Activated CD4-positive, alpha-beta T cell treated with anti-CD3 and anti-CD28 coated beads, Interleukin-2, amount 50 U/mL, for 4 hours (primary cell): ENCODE measurements around the gene SUGP2.

Experiments used
- DNase-seq, 2 experiments: peaks; one replicate each; pipeline ENCODE4 v3.0.0-alpha.2; 2020

SUGP2 gene

GRCh38 chr19:19033426-19034203 is at the start of gene SUGP2, which contains the start of gene ARMC6:
Gene SUGP2, minus strand, starts transcription at chr19:19033517. Its CDS starts 2,446 bp downstream, at chr19:19031071.
Gene ARMC6, plus strand, starts transcription at chr19:19033603. Its CDS starts 607 bp downstream, at chr19:19034210.
- DNase-seq: peak; percentile 76 to 80

DNA sequence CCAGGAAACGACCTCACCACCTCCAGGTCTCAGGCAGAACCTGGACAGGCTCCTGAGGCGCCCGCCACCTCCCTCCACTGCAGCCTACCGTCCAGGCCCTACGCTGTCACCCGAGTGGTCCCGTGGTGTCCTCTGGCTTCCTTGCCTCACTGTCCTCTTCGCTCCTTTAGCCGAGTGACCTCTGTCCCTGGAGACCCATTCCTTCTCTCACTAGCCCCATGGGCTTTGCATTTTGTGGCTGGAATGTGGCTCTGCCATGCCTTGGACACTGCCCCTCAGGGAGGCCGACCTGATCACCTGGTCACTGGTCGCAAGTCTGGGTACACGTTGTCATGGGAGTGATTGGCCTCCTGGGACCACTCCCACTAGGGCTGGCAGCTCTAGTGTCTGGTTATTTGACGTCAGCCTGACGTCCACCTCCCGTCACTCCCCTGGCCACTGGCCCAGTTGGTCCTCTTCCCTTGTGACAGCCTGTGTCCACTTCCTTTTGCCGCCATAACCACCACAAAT is 48.4 kb upstream of the SUGP2 start:
- no peak for DNase-seq

GRCh38 chr19:19079571-19079970 is 46.3 kb upstream of the SUGP2 start:
- no peak for DNase-seq

DNA sequence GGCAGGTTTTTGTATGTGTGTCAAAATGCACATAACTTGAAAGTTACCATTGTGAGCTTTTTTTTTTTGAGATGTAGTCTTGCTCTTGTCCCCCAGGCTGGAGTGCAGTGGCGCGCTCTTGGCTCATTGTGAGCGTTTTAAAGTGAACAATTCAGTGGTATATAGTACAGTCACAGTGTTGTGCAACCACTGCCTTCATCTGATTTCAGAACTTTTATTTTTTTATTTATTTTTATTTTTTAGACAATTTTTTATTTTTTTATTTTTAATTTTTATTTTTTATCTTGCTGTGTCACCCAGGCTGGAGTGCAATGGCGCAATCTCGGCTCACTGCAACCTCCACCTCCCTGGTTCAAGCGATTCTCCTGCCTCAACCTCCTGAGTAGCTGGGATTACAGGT is 45.5 kb upstream of the SUGP2 start:
- DNase-seq: no peak

GRCh38 chr19:19077103-19077502 is 43.8 kb upstream of the SUGP2 start:
- no peak for DNase-seq

DNA sequence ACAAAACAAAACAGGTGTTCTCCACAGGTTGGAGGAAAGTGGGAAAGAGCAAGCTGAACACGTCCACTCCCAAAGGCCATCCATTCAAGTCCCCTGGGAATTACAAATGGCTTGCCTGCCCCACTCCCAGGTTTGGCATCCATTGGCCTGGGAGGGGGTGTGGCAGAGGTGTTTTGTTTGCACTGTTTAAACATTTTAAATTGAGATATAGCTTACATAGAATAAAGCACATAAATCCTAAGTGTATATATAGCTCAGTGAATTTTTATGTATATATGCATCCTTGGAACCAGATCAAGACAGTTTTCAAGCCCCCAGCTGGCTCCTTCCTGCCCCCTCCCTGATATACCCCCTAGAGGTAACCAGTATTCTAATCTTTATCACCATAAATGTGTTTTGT is 43.2 kb upstream of the SUGP2 start:
- no peak for DNase-seq

- no peak for DNase-seq
Observed at GRCh38 chr19:19075126-19075525, 41.8 kb upstream of the SUGP2 start.

DNA sequence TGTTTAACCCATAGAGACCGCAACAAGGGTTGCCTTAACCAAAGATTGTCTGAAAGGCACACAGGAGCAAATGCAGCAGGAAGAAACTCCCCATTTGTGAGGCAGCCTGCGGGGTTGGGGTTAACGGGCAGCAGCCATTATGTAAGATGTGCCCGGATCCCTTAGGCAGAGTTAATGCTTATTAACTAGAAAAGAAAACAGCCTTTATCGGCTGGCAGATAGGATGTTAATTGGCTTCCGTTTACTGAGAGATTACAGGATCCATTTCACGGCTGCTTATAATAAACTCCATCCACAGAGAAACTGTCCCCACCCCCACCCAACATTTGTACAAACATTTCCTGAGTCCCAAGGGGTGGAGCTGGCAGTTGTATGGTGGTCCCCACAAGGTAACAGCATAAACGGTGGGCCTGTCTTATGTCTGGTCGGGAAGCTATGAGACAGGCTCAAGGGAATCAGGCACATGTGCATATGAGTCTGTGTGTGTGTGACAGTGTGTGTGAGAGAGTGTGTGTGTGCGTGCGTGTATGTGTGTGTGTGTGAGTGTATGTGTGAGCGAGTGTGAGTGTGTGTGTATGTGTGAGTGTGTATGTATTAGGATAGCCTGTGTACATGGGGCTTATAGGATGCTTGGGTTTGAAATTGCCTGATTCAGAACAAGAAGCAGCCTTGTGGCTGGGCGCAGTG is 41.0 kb upstream of the SUGP2 start:
- DNase-seq: no peak

- no peak for DNase-seq
Observed at GRCh38 chr19:19071897-19072296, 38.6 kb upstream of the SUGP2 start.

- DNase-seq: no peak
Observed at GRCh38 chr19:19068659-19069654, 35.6 kb upstream of the SUGP2 start.

- no peak for DNase-seq
Observed at GRCh38 chr19:19067276-19068072, 34.2 kb upstream of the SUGP2 start.

GRCh38 chr19:19064811-19065745 is 31.8 kb upstream of the SUGP2 start:
- DNase-seq: peak in 1 of 2 experiments; percentile 20

GRCh38 chr19:19064098-19064722 is 30.9 kb upstream of the SUGP2 start:
- peak in 1 of 2 experiments; percentile 16 for DNase-seq

GRCh38 chr19:19063183-19064097 is 30.1 kb upstream of the SUGP2 start, which contains the start of gene SLC25A42:
Gene SLC25A42, plus strand, starts transcription at chr19:19063994. Its CDS starts 32,131 bp downstream, at chr19:19096125.
- peak; percentile 98 to 99 for DNase-seq

- DNase-seq: no peak
Observed at GRCh38 chr19:19062454-19063182, 29.3 kb upstream of the SUGP2 start.

DNA sequence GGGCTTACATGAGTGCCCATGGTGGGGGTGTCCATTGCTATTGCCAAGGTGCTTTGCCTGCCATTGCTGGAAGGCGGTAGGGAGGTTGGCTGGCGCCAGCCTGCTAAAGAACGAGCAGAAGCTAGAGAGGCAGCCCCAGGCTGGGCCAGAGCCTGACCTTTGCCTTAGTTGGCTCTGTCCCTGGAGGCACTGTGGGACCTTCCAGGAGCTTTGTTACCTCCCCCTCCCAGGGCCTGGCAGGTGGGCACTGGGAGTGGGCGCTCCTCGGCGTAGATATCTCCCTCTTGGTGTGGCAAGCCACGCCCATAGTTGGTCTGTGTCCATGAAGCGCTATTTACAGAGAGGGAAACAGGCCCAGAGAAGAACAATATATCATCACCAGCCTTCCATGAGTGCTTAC is 28.2 kb upstream of the SUGP2 start:
- DNase-seq: no peak

DNA sequence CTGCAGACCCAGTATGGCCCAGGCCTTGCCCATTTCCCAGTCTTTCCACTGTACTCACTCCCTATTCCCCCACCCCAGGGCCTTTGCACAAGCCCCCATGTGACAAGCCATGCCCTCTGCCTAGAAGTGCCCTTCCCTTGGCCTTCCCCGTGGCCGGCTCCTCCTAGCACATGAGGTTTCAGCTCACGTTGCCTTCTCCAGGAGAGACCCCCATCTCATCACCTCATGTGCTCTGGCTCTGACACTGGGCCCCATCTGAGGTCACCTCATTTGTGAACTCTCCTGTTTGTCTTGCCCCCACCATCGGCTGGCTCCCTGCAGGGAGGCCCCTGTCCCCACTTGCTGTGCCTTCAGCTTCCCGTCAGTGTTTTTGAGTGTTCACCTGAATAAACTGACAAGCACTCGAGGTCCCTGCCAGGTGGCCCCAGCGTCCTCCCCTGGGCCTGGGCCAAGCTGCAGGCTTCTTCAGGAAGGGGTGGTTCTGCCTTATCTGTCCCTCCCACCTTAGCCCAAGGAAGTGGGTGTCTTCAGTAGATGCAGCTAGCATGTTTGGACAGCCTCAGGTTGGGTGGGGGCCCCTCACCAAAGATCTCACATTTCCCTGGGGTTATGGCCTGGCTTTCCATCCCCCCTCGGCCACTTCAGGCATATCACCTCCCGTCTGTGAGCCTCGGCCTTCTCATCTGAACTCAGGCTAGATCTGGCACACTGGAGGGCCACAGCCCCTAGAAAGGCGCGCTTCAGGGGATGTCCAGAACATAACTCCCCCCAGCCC is 26.7 kb upstream of the SUGP2 start:
- no peak for DNase-seq
